Adipocyte (in vitro differentiated cells): Measurements from ENCODE around the gene SPINK6.

ENCODE experiments used
- DNase-seq: peaks from one replicate; pipeline ENCODE4 v3.0.0-alpha.2; 2015; ENCODE audit warnings: low read depth
- H3K27me3 ChIP-seq: replicated peaks from 2 replicates; pipeline ENCODE4 v1.7.0; 2013; ENCODE audit warnings: mild to moderate bottlenecking, low read length, moderate library complexity; ENCODE audit not compliant: control insufficient read depth, insufficient read depth
- H3K36me3 ChIP-seq: 2 replicates; pipeline ENCODE4 v1.7.0; 2013; ENCODE audit warnings: low read length, mild to moderate bottlenecking, moderate library complexity; ENCODE audit not compliant: control insufficient read depth, insufficient read depth, severe bottlenecking
- H3K4me1 ChIP-seq: 2 replicates; pipeline ENCODE4 v1.7.0; 2013; ENCODE audit warnings: mild to moderate bottlenecking, low read length, moderate library complexity; ENCODE audit not compliant: control insufficient read depth, insufficient read depth
- H3K4me3 ChIP-seq: 2 replicates; pipeline ENCODE4 v1.7.0; 2013; ENCODE audit warnings: mild to moderate bottlenecking, low read length, moderate library complexity
- H3K9ac ChIP-seq: 2 replicates; pipeline ENCODE4 v1.7.0; 2013; ENCODE audit warnings: mild to moderate bottlenecking, low read length, moderate library complexity
- H3K9me3 ChIP-seq: 2 replicates; pipeline ENCODE4 v1.7.0; 2013; ENCODE audit warnings: mild to moderate bottlenecking, low read length, moderate library complexity; ENCODE audit not compliant: control insufficient read depth

The SPINK6 gene

DNA sequence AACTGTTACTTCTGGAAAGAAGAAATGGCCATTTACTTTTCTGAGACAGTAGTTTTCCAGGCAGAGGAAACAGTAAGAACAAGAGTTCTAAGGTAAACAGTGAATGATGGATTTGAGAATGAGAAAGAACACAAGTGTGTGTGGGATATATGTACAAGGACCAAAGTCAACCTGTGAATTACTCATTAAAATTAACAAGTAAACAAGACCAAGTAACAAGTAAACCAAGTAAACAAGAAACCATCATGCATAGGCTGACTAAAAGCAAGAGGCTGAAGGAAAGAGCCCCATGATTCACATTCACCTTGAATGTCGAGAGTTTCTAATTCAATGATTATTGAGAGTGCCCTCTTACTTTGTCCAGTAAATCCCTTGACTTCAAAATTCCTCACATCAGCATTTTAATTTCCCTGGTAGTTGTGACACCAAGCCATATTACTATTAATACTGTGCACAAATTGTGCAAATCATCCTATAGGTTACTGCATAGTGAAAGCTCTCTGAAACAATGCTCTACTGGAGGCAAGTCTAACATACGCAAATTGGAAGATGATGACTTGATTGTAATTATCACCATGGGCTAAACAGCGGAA, 25.6 kb downstream of the SPINK6 start:
- Histone ChIP-seq H3K4me3 (no peak overlapping the region), H3K9me3 (no peaks in the 10 kb centered on the region), H3K9ac (no peak overlapping the region), H3K36me3 (no peaks in the 10 kb centered on the region), H3K4me1 (peaks cover 6% of the 10 kb centered on the region), H3K27me3 (no peaks in the 10 kb centered on the region)
- DNase-seq, result no peak

- no peaks in the 10 kb centered on the region for H3K9me3 ChIP-seq
Observed at GRCh38 chr5:148229840-148230239, 27.0 kb downstream of the SPINK6 start.

DNA sequence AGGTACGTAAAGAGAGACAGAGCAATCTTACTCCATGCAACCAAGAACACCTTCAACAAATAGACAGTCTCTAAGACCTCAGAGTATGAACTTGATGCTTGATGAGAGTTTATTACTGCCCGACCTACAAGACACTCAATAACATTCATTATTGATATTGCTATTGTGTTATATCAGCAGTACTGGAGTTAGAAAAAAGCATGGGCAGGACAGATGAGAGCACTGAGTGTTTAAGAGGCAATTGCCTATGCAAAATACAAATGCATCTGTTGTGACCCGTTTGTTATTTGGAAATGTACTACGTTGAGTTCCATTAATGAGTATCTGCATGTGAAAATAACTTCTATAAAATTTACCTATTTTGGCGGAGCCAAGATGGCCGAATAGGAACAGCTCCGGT, 27.4 kb downstream of the SPINK6 start:
- H3K4me3 ChIP-seq, result no peak overlapping the region
- DNase-seq, result no peak
- no peaks in the 10 kb centered on the region for H3K27me3 ChIP-seq
- H3K9ac ChIP-seq, result no peak overlapping the region
- H3K4me1 ChIP-seq, result no peaks in the 10 kb centered on the region
- H3K36me3 ChIP-seq, result no peaks in the 10 kb centered on the region
- H3K9me3 ChIP-seq, result no peaks in the 10 kb centered on the region

More at GRCh38 chr5:148229840-148230239, 27.0 kb downstream of the SPINK6 start:
- H3K27me3 ChIP-seq, result no peaks in the 10 kb centered on the region
- no peaks in the 10 kb centered on the region for H3K4me1 ChIP-seq
- H3K36me3 ChIP-seq, result no peaks in the 10 kb centered on the region
- no peak overlapping the region for H3K9ac ChIP-seq
- H3K4me3 ChIP-seq, result no peak overlapping the region
- no peak for DNase-seq

- H3K36me3 ChIP-seq, result no peaks in the 10 kb centered on the region
- no peak overlapping the region for H3K4me3 ChIP-seq
- H3K9ac ChIP-seq, result no peak overlapping the region
- DNase-seq, result no peak
- H3K9me3 ChIP-seq, result no peaks in the 10 kb centered on the region
- no peaks in the 10 kb centered on the region for H3K4me1 ChIP-seq
- H3K27me3 ChIP-seq, result no peaks in the 10 kb centered on the region
Observed at GRCh38 chr5:148237785-148238417, 35.1 kb downstream of the SPINK6 start.

DNA sequence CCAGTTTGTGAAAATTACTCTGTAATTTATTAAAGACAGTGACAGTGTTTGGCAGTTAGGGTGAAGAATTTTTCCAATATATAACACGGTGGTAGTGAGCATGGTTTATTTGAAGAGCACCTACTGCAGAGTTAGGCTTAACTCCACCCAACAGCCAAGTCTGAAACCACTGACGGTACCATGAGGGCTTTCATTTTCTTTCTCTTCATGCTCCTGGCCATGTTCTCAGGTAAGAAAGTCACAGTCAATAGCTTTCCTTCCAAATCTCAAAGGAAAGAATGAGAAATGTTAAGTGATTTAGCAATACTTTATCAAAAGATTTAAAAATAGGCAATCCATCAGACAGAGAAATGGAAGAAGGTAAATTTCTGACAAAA, 35.6 kb downstream of the SPINK6 start, which contains the start of gene MARCOL:
Gene MARCOL, plus strand, starts transcription at position 108 of the 377 bp plus-strand sequence. Its CDS starts 73 bp downstream, at position 181.
- Histone ChIP-seq H3K9ac (no peak within 1 kb of the TSS), H3K27me3 (no peaks in the 10 kb centered on the region), H3K9me3 (no peaks in the 10 kb centered on the region), H3K4me1 (no peaks in the 10 kb centered on the region), H3K36me3 (no peaks in the 10 kb centered on the region), H3K4me3 (no peak within 1 kb of the TSS)
- DNase-seq, result no peak

DNA sequence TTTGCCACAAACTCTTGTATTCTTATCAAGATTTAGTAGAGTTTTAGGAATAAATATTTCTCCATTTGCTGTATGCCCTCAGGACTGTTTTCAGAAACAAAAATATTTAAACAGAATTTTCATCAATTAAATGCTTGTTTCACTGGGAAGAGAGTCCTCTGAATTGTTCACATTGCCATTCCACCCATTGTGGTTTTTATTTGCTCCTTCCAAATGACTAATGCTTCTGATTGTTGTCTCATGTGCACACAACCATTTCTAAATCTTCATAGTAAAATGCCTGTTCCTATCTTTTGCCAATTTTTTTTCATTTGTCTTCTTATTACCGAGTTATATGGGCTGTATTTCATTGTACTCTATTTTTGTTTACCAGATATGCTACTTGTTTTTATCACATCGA, 46.1 kb downstream of the SPINK6 start:
- no peak for DNase-seq
- H3K4me1 ChIP-seq, result peaks cover 3% of the 10 kb centered on the region
- H3K9ac ChIP-seq, result no peak overlapping the region
- H3K36me3 ChIP-seq, result no peaks in the 10 kb centered on the region
- H3K9me3 ChIP-seq, result no peaks in the 10 kb centered on the region
- no peak overlapping the region for H3K4me3 ChIP-seq
- no peaks in the 10 kb centered on the region for H3K27me3 ChIP-seq

DNA sequence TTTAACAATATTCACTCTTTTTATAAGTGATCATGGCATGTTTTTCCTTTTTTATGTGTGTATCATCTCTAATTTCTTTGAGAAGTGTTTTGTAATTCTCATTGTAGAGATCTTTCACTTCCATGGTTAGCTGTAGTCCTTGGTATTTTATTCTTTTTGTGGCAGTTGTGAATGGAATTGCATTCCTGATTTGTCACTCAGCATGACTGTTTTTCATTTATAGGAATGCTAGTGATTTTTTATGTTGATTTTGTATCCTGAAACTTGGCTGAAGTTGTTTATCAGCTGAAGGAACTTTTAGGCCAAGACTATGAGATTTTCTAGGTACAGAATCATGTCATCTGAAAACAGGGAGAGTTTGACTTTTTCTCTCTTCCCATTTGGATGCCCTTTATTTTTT, 52.6 kb downstream of the SPINK6 start:
- Histone ChIP-seq H3K4me3 (no peak overlapping the region), H3K36me3 (no peaks in the 10 kb centered on the region), H3K27me3 (no peaks in the 10 kb centered on the region), H3K4me1 (no peaks in the 10 kb centered on the region), H3K9ac (no peak overlapping the region), H3K9me3 (peaks cover 17% of the 10 kb centered on the region)
- DNase-seq, result peak; percentile 1

GRCh38 chr5:148259288-148259687, 56.4 kb downstream of the SPINK6 start:
- Histone ChIP-seq H3K9me3 (peaks cover 17% of the 10 kb centered on the region), H3K9ac (no peak overlapping the region), H3K27me3 (no peaks in the 10 kb centered on the region), H3K4me1 (no peaks in the 10 kb centered on the region), H3K4me3 (no peak overlapping the region), H3K36me3 (no peaks in the 10 kb centered on the region)
- no peak for DNase-seq

DNA sequence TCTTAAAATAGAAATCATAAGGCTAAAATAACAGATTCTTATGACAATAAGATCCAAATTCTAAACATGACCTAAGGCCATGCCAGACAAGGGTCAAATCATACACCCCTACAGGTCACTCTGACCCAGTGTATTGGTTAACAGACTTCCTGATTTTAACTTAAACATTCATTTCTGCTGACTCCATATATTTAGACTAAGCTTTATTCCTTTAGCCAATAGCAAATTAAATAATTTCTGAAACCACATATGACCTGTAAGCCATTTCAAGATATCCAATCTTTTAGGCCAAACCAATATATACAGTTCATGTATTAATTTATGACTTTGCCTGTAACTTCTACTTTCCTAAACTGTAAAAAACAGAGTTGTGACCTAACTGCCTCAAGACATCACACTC, 58.4 kb downstream of the SPINK6 start:
- Histone ChIP-seq H3K4me1 (no peaks in the 10 kb centered on the region), H3K9ac (no peak overlapping the region), H3K27me3 (no peaks in the 10 kb centered on the region), H3K4me3 (no peak overlapping the region), H3K36me3 (no peaks in the 10 kb centered on the region), H3K9me3 (peaks cover 21% of the 10 kb centered on the region)
- DNase-seq, result no peak
